HEK293 (cell line): Measurements from ENCODE around the gene GPR34.
"Not testable (repeated sequence)": the region's sequence is repeated elsewhere in the genome, so short reads cannot be mapped to it uniquely, and the experiment has no call there.

ENCODE experiments used
- CTCF ChIA-PET: fragments of 350-600 bp; formaldehyde crosslinking; extraction: SDS; loops from one replicate; lab custom pipeline; 2021; ENCODE audit warnings: antibody characterized with exemption; lab: Yijun Ruan, JAX
- POLR2A ChIA-PET: fragments of 300-600 bp; formaldehyde crosslinking; extraction: SDS; loops from one replicate; lab custom pipeline; 2020; ENCODE audit warnings: antibody characterized with exemption, inconsistent platforms; lab: Yijun Ruan, JAX
- H3K27ac ChIP-seq: fragments of 200-500 bp; sonication (Bioruptor generic); 2 replicates; pipeline ENCODE4 v1.5.1; 2014; ENCODE audit warnings: low read depth, low read length, control low read depth, inconsistent platforms; ENCODE audit errors: extremely low read depth
- H3K36me3 ChIP-seq, 2 experiments: fragments of 200-500 bp in 1 of 2; sonication (Bioruptor generic) in 1 of 2; 1 replicate in 1 of 2; 2 replicates in 1 of 2; pipeline ENCODE4 v1.5.1; 2014 to 2017; ENCODE audit warnings: inconsistent platforms in 2 of 2, low read length in 2 of 2; ENCODE audit not compliant: control insufficient read depth in 2 of 2, insufficient read depth in 1 of 2
- H3K4me1 ChIP-seq: fragments of 200-500 bp; sonication (Bioruptor generic); 2 replicates; pipeline ENCODE4 v1.5.1; 2014; ENCODE audit warnings: mild to moderate bottlenecking, low read length, inconsistent platforms; ENCODE audit not compliant: control insufficient read depth, insufficient read depth
- H3K4me3 ChIP-seq: 2 replicates; pipeline ENCODE4 v1.5.1; 2011; ENCODE audit warnings: low read depth, mild to moderate bottlenecking, control low read depth, low read length, moderate library complexity
- H3K9me3 ChIP-seq: fragments of 200-500 bp; sonication (Bioruptor generic); 2 replicates; pipeline ENCODE4 v1.5.1; 2014; ENCODE audit warnings: low read depth, low read length, inconsistent platforms; ENCODE audit not compliant: control insufficient read depth, insufficient read depth
- HOXC10 ChIP-seq: sonication (generic); formaldehyde crosslinking; IDR thresholded peaks from 2 replicates; pipeline ENCODE4 v1.8.1; 2023; ENCODE audit warnings: mild to moderate bottlenecking, missing genetic modification reagents
- ZBTB49 ChIP-seq: fragments of 450-650 bp; formaldehyde crosslinking; IDR thresholded peaks from 2 replicates; pipeline ENCODE4 v1.5.1; 2016; ENCODE audit warnings: missing biosample characterization, missing genetic modification characterization, low read depth
- ZNF138 ChIP-seq: fragments of 450-650 bp; formaldehyde crosslinking; IDR thresholded peaks from 2 replicates; pipeline ENCODE4 v1.5.1; 2016; ENCODE audit warnings: missing biosample characterization, missing genetic modification characterization, borderline replicate concordance
- ZNF211 ChIP-seq: fragments of 450-650 bp; formaldehyde crosslinking; IDR thresholded peaks from 2 replicates; pipeline ENCODE4 v1.5.1; 2016; ENCODE audit warnings: low read depth, missing biosample characterization, missing genetic modification characterization
- ZNF280D ChIP-seq: fragments of 450-650 bp; formaldehyde crosslinking; IDR thresholded peaks from 2 replicates; pipeline ENCODE4 v1.5.1; 2016; ENCODE audit warnings: missing biosample characterization, missing genetic modification characterization
- ZNF558 ChIP-seq: fragments of 450-650 bp; formaldehyde crosslinking; IDR thresholded peaks from 2 replicates; pipeline ENCODE4 v1.5.1; 2016; ENCODE audit warnings: missing biosample characterization, missing genetic modification characterization
- TF ChIP-seq, protein P1 (sequence below): fragments of 450-650 bp; formaldehyde crosslinking; IDR thresholded peaks from 2 replicates; pipeline ENCODE4 v1.5.1; 2016; ENCODE audit warnings: missing biosample characterization, missing genetic modification characterization
- TF ChIP-seq, protein P2 (sequence below): fragments of 450-650 bp; formaldehyde crosslinking; IDR thresholded peaks from 2 replicates; pipeline ENCODE4 v1.5.1; 2016; ENCODE audit warnings: missing biosample characterization, missing genetic modification characterization, borderline replicate concordance

Gene GPR34

GRCh38 chrX:41672643-41673042 lies 16.1 kb upstream of the GPR34 start (continued):
- TF ChIP-seq ZNF280D (no peak), ZBTB49 (tag by site-specific recombination) (no peak), HOXC10 (CRISPR knock-in tag) (no peak), ZNF211 (tag by site-specific recombination) (no peak), ZNF558 (no peak), ZNF138 (tag by site-specific recombination) (no peak)
- TF ChIP-seq, protein P1, sequence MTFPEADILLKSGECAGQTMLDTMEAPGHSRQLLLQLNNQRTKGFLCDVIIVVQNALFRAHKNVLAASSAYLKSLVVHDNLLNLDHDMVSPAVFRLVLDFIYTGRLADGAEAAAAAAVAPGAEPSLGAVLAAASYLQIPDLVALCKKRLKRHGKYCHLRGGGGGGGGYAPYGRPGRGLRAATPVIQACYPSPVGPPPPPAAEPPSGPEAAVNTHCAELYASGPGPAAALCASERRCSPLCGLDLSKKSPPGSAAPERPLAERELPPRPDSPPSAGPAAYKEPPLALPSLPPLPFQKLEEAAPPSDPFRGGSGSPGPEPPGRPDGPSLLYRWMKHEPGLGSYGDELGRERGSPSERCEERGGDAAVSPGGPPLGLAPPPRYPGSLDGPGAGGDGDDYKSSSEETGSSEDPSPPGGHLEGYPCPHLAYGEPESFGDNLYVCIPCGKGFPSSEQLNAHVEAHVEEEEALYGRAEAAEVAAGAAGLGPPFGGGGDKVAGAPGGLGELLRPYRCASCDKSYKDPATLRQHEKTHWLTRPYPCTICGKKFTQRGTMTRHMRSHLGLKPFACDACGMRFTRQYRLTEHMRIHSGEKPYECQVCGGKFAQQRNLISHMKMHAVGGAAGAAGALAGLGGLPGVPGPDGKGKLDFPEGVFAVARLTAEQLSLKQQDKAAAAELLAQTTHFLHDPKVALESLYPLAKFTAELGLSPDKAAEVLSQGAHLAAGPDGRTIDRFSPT (tag by site-specific recombination): no peak
- TF ChIP-seq, protein P2, sequence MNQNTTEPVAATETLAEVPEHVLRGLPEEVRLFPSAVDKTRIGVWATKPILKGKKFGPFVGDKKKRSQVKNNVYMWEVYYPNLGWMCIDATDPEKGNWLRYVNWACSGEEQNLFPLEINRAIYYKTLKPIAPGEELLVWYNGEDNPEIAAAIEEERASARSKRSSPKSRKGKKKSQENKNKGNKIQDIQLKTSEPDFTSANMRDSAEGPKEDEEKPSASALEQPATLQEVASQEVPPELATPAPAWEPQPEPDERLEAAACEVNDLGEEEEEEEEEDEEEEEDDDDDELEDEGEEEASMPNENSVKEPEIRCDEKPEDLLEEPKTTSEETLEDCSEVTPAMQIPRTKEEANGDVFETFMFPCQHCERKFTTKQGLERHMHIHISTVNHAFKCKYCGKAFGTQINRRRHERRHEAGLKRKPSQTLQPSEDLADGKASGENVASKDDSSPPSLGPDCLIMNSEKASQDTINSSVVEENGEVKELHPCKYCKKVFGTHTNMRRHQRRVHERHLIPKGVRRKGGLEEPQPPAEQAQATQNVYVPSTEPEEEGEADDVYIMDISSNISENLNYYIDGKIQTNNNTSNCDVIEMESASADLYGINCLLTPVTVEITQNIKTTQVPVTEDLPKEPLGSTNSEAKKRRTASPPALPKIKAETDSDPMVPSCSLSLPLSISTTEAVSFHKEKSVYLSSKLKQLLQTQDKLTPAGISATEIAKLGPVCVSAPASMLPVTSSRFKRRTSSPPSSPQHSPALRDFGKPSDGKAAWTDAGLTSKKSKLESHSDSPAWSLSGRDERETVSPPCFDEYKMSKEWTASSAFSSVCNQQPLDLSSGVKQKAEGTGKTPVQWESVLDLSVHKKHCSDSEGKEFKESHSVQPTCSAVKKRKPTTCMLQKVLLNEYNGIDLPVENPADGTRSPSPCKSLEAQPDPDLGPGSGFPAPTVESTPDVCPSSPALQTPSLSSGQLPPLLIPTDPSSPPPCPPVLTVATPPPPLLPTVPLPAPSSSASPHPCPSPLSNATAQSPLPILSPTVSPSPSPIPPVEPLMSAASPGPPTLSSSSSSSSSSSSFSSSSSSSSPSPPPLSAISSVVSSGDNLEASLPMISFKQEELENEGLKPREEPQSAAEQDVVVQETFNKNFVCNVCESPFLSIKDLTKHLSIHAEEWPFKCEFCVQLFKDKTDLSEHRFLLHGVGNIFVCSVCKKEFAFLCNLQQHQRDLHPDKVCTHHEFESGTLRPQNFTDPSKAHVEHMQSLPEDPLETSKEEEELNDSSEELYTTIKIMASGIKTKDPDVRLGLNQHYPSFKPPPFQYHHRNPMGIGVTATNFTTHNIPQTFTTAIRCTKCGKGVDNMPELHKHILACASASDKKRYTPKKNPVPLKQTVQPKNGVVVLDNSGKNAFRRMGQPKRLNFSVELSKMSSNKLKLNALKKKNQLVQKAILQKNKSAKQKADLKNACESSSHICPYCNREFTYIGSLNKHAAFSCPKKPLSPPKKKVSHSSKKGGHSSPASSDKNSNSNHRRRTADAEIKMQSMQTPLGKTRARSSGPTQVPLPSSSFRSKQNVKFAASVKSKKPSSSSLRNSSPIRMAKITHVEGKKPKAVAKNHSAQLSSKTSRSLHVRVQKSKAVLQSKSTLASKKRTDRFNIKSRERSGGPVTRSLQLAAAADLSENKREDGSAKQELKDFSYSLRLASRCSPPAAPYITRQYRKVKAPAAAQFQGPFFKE (tag by site-specific recombination): no peak
- TF ChIP-seq, all 188 proteins: peak for 0

GRCh38 chrX:41676361-41676760 lies 12.4 kb upstream of the GPR34 start:
- H3K36me3 ChIP-seq, H3K4me3 ChIP-seq, CTCF ChIA-PET, H3K4me1 ChIP-seq, POLR2A ChIA-PET, H3K27ac ChIP-seq, H3K9me3 ChIP-seq: not testable (repeated sequence)
